Effector memory CD4-positive, alpha-beta T cell (primary cell): Measurements from ENCODE around the gene OR5B3.

Experiments used
- DNase-seq, 3 donors: peaks; one replicate each; pipeline ENCODE4 v3.0.0-alpha.2; 2020
- H3K27ac ChIP-seq: 2 replicates; pipeline ENCODE4 v1.7.0; 2013; ENCODE audit warnings: mild to moderate bottlenecking, low read length, moderate library complexity; ENCODE audit not compliant: insufficient read depth, poor library complexity, severe bottlenecking
- H3K27me3 ChIP-seq: replicated peaks from 2 replicates; pipeline ENCODE4 v1.7.0; 2013; ENCODE audit warnings: mild to moderate bottlenecking, low read length; ENCODE audit not compliant: insufficient read depth, control insufficient read depth, poor library complexity, severe bottlenecking
- H3K36me3 ChIP-seq: 2 replicates; pipeline ENCODE4 v1.7.0; 2013; ENCODE audit warnings: mild to moderate bottlenecking, low read length, moderate library complexity; ENCODE audit not compliant: control insufficient read depth, insufficient read depth
- H3K4me1 ChIP-seq: 2 replicates; pipeline ENCODE4 v1.7.0; 2013; ENCODE audit warnings: low read length, mild to moderate bottlenecking; ENCODE audit not compliant: control insufficient read depth, insufficient read depth, poor library complexity, severe bottlenecking
- H3K4me3 ChIP-seq: 2 replicates; pipeline ENCODE4 v1.7.0; 2013; ENCODE audit warnings: low read length, low read depth, mild to moderate bottlenecking; ENCODE audit not compliant: insufficient read depth, poor library complexity, severe bottlenecking
- H3K9me3 ChIP-seq: 2 replicates; pipeline ENCODE4 v1.7.0; 2013; ENCODE audit warnings: mild to moderate bottlenecking, low read length, moderate library complexity; ENCODE audit not compliant: control insufficient read depth
- total RNA-seq, 3 donors: gene quantifications; one replicate each; lab custom pipeline; 2026; lab: John Stamatoyannopoulos, UW

Gene OR5B3
- 0 reads per million in 3 donors for total RNA-seq

DNA sequence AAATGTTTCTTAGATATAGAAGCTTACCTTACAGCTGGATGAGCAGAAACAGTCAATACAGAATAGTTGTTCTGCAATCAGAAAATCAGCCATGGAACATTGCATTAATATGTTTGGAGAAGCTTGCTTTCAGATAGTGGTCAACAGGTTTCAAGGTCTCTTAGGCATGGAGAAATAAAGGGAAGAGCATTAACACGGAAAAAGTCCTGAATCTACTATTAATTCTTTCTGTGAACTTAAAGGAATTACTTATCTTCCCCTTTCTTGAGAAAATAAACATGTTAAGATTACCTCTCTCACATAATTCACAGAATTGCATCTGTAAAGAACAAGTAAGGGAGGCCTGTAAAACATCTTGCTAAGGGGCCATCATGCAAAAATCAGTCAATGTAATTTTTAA is at the start of gene OR5B3:
Gene OR5B3, minus strand, starts transcription at position 101 of the 400 bp plus-strand sequence. CDS start 3,465 bp downstream, outside the sequence.
- Histone ChIP-seq H3K36me3 (no peaks in the 10 kb centered on the region), H3K4me3 (no peak within 1 kb of the TSS), H3K27me3 (no peaks in the 10 kb centered on the region), H3K27ac (no peak within 1 kb of the TSS), H3K4me1 (no peaks in the 10 kb centered on the region), H3K9me3 (peaks cover 3% of the 10 kb centered on the region)
- DNase-seq = no peak

DNA sequence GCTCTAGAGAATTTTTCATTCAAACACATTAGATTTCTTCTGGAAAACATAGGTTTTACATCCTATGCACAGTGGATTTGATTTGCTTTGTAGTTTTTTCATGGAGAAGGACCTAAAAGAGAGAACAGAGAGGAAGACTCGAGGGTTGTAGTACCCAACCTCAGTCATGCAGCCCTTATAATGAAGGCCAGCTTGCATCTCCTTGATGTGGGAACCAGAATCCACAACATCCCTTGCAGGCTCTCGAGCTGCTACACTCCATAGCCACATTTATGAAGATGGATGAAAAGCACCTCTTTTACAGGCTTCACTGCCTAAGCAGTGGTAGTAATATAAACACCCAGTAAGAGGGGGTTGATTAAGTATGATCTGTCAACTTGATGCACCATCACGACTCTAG is 44.9 kb upstream of the OR5B3 start:
- H3K27ac ChIP-seq = no peak overlapping the region
- H3K4me3 ChIP-seq = no peak overlapping the region
- H3K27me3 ChIP-seq = no peaks in the 10 kb centered on the region
- no peak for DNase-seq
- H3K36me3 ChIP-seq = no peaks in the 10 kb centered on the region
- H3K9me3 ChIP-seq = no peaks in the 10 kb centered on the region
- no peaks in the 10 kb centered on the region for H3K4me1 ChIP-seq

DNA sequence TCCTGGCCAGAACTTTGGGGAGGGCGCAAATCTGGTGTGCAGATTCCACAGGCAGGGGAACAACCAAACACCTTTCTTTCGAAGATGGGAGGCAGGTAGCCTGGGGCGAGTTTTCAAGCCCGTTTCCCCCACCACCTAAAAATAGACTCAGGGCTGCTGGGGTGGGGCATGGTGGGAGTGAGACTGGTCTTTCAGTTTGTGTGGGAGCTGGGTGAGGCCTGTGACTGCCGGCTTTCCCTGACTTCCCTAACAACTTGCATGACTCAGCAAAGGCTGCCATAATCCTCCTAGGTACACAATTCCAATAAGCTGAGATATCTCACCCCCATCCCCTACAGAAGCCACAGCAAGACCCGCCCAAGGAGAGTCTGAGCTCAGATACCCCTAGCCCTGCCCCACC is 39.6 kb upstream of the OR5B3 start:
- H3K36me3 ChIP-seq = no peaks in the 10 kb centered on the region
- DNase-seq = no peak
- no peaks in the 10 kb centered on the region for H3K9me3 ChIP-seq
- H3K4me3 ChIP-seq = no peak overlapping the region
- no peak overlapping the region for H3K27ac ChIP-seq
- H3K27me3 ChIP-seq = no peaks in the 10 kb centered on the region
- H3K4me1 ChIP-seq = no peaks in the 10 kb centered on the region

DNA sequence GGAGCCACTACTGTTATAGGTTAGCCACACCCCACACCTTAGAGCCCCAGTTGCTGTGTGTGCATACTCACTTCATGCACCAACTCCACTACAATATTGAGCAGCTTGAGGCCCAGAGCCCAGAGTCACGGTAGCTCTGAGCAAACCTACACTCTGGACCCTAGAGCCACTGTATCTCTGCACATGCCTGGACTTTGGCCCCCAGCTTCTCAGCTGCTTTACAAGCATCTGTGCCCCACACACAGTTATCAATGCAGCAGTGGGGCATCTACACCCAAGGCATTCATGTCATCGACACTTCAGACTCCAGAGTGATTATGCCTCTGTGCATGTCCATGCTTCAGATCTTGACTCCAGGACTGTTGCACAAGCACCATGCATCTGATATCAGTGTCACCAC is 37.6 kb upstream of the OR5B3 start:
- H3K36me3 ChIP-seq = no peaks in the 10 kb centered on the region
- H3K27ac ChIP-seq = no peak overlapping the region
- no peaks in the 10 kb centered on the region for H3K27me3 ChIP-seq
- H3K9me3 ChIP-seq = no peaks in the 10 kb centered on the region
- no peaks in the 10 kb centered on the region for H3K4me1 ChIP-seq
- DNase-seq = no peak
- H3K4me3 ChIP-seq = no peak overlapping the region

DNA sequence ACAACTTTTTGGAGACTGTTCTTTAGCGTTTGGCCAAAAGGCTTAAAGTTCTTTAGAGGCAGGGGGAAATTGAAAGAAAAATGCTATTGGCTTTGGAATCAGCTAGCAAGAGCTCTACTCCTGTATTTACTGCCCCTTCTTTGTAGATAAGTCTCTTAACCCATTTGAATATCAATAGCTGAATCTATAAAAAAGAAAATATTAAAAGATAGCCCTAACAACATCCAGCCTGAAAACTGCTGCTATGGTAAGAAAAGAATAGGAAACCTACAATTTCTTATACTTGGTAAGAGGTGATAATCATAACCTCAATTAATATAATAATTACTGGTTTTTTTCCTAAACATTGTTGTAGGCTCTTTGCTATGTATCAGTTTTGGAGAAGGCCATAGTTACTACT is 35.5 kb upstream of the OR5B3 start, which contains the start of gene OR5B12:
Gene OR5B12, minus strand, starts transcription at position 101 of the 400 bp plus-strand sequence. CDS start 2,085 bp downstream, outside the sequence.
- H3K27ac ChIP-seq = no peak within 1 kb of the TSS
- H3K4me3 ChIP-seq = no peak within 1 kb of the TSS
- no peaks in the 10 kb centered on the region for H3K36me3 ChIP-seq
- no peak for DNase-seq
- no peaks in the 10 kb centered on the region for H3K4me1 ChIP-seq
- no peaks in the 10 kb centered on the region for H3K27me3 ChIP-seq
- H3K9me3 ChIP-seq = no peaks in the 10 kb centered on the region

DNA sequence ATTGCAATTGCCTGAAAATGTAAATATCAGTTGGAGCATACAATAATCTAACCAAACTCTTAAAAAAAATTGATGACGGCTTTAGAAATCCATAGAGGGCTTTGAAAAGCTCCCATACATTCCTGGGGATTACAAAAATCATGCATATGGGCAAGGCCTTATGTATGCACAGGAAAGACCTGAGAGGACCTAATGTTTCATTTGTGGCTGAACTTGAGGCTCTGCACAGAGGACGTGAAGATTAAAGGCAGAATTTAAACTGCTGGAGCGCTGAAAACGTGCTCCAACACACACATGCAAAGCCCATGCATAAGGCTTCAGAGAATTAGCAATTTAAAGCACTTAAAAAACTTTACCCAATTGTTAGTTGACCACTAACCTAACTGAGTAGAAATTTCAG is 31.8 kb upstream of the OR5B3 start:
- Histone ChIP-seq H3K4me1 (no peaks in the 10 kb centered on the region), H3K9me3 (no peaks in the 10 kb centered on the region), H3K4me3 (no peak overlapping the region), H3K36me3 (no peaks in the 10 kb centered on the region), H3K27ac (no peak overlapping the region), H3K27me3 (no peaks in the 10 kb centered on the region)
- no peak for DNase-seq

DNA sequence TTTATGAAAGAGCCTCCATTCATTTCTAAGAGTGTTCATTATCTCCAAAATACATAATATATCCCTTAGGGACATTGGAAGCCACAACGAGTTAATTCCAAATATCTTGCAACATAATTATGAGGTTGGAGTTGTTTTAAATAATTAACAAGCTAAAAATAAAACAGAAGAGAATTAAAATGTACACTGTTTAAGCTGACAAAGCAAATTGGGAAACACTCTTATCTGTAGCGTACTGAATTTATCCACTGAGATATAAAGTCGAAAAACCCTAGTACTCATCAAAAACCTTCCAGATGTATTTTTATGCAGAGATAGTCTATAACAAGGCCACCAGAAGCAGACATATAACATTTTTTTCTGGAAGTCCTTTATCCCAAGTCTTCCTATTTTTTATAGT is 27.5 kb upstream of the OR5B3 start:
- no peaks in the 10 kb centered on the region for H3K36me3 ChIP-seq
- no peaks in the 10 kb centered on the region for H3K9me3 ChIP-seq
- no peaks in the 10 kb centered on the region for H3K27me3 ChIP-seq
- no peak for DNase-seq
- no peak overlapping the region for H3K4me3 ChIP-seq
- no peak overlapping the region for H3K27ac ChIP-seq
- no peaks in the 10 kb centered on the region for H3K4me1 ChIP-seq

DNA sequence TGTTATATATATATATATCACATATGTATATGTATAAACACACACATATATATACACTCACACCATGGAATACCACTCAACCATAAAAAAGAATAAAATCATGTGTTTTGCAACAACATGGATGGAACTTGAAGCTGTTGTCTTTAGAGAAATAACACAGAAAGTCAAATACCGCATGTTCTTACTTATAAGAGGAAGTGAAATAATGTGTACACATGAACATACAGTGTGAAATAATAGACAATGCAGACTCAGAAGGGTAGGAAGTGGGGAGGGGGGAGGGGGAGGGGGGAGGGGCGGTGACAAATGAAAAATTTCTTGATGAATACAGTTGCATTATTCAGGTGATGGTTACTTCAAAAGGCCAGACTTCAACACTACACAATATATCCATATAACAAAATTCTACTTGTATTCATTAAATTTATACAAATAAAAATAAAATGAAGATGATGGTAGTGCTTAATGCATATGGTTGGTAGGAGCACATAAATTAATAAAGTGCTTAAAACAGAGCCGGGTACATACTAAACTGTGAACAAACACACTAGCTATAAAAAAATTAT is 27.0 kb upstream of the OR5B3 start:
- Histone ChIP-seq H3K27me3 (no peaks in the 10 kb centered on the region), H3K36me3 (no peaks in the 10 kb centered on the region)

DNA sequence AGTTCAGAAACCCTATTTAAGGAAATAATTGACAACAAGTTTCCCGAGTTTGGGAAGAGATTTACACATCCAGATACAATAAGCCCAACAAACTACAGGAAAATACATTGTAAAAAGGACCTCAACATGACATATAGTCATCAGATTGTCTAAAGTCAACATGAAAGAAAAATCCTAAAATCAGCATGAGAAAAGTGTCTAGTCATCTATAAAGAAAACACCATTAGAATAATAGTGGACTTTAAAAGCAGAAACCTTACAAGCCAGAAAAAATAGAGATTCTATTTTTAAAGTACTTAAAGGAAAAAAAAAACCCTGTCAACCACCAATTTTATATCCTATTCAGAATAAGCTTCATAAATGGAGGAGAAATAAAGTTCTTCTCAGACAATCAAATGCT is 22.6 kb upstream of the OR5B3 start:
- H3K27me3 ChIP-seq = no peaks in the 10 kb centered on the region
- DNase-seq = no peak
- H3K4me1 ChIP-seq = no peaks in the 10 kb centered on the region
- no peak overlapping the region for H3K27ac ChIP-seq
- H3K36me3 ChIP-seq = no peaks in the 10 kb centered on the region
- H3K4me3 ChIP-seq = no peak overlapping the region
- H3K9me3 ChIP-seq = no peaks in the 10 kb centered on the region

More for the DNA sequence above, 27.0 kb upstream of the OR5B3 start:
- Histone ChIP-seq H3K27ac (no peak overlapping the region), H3K4me3 (no peak overlapping the region), H3K4me1 (no peaks in the 10 kb centered on the region), H3K9me3 (no peaks in the 10 kb centered on the region)
- no peak for DNase-seq

DNA sequence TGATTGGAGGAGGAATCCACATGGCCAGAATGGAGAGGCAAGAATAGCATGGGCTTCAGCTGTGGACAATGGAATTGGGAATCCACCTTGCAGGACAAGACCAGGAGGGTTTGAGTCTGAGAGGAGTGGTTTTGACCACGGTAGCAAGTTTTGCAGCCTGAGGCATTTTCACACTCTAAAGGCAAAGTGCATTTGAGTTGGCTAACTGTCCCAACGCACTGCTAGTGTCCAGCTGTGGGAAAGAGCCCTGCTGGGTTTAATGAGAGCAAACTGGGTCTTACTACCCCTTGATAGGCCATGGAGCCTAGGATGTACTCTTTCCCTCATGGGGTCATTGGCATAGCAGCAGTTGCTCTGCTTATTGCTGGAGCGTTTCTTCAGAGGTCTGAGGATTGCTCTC is 21.3 kb upstream of the OR5B3 start, which contains the start of gene OR5B2:
Gene OR5B2, minus strand, starts transcription at position 101 of the 400 bp plus-strand sequence. CDS start 4,860 bp downstream, outside the sequence.
- Histone ChIP-seq H3K4me3 (no peak within 1 kb of the TSS), H3K36me3 (no peaks in the 10 kb centered on the region), H3K27ac (no peak within 1 kb of the TSS), H3K27me3 (no peaks in the 10 kb centered on the region), H3K4me1 (no peaks in the 10 kb centered on the region), H3K9me3 (no peaks in the 10 kb centered on the region)
- no peak for DNase-seq
